ENCODE measurements around the gene NR1H3. TPM values are rescaled to one million over a fixed set of nuclear protein-coding genes. Genes with fewer than 3 reads are reported as not detected.
A peak's percentile ranks its signal among the peaks of the same experiment; 100 is the strongest.

NR1H3 gene
- total RNA-seq, 4 donors from 2014 or later: 95.8 to 152 (median 123) TPM

- Histone ChIP-seq H3K9me3 (no peaks in the 10 kb centered on the region), H3K36me3 (peaks cover 0 to 70% (median 0%) of the 10 kb centered on the region in 3 donors), H3K27ac (peak overlapping the region in 1 of 4 donors; percentile 27), H3K27me3 (no peaks in the 10 kb centered on the region), H3K4me1 (peaks cover 0 to 18% (median 6%) of the 10 kb centered on the region in 4 donors), H3K4me3 (no peak overlapping the region)
- no peak for DNase-seq
- TF ChIP-seq CTCF (IDR thresholded peaks at IDR 0.05) (no peak), POLR2A (IDR thresholded peaks at IDR 0.05) (no peak)
Measured at GRCh38 chr11:47244448-47245350, 13.1 kb upstream of the NR1H3 start.

GRCh38 chr11:47245611-47246357, 12.0 kb upstream of the NR1H3 start:
- Histone ChIP-seq H3K9me3 (no peaks in the 10 kb centered on the region), H3K27ac (peak overlapping the region in 1 of 4 donors; percentile 27), H3K36me3 (peaks cover 0 to 59% (median 0%) of the 10 kb centered on the region in 3 donors), H3K4me3 (no peak overlapping the region), H3K4me1 (peaks cover 0 to 21% (median 6%) of the 10 kb centered on the region in 4 donors), H3K27me3 (no peaks in the 10 kb centered on the region)
- no peak for TF ChIP-seq POLR2A (IDR thresholded peaks at IDR 0.05)
- no peak for TF ChIP-seq CTCF (IDR thresholded peaks at IDR 0.05)
- no peak for DNase-seq

GRCh38 chr11:47247502-47247901, 10.3 kb upstream of the NR1H3 start:
- no peak overlapping the region for H3K27ac ChIP-seq
- DNase-seq: no peak
- TF ChIP-seq CTCF (IDR thresholded peaks at IDR 0.05): no peak
- TF ChIP-seq POLR2A (IDR thresholded peaks at IDR 0.05): no peak
- no peaks in the 10 kb centered on the region for H3K9me3 ChIP-seq
- no peaks in the 10 kb centered on the region for H3K27me3 ChIP-seq
- H3K4me3 ChIP-seq: peak overlapping the region in 3 of 4 donors; percentile 78 to 86 (median 83)
- H3K36me3 ChIP-seq: peaks cover 0 to 42% (median 0%) of the 10 kb centered on the region in 3 donors
- H3K4me1 ChIP-seq: peaks cover 0 to 21% (median 6%) of the 10 kb centered on the region in 4 donors

- Histone ChIP-seq H3K9me3 (no peaks in the 10 kb centered on the region), H3K4me3 (peak overlapping the region; percentile 68 to 86 (median 80)), H3K27ac (peak overlapping the region; percentile 70 to 84 (median 82)), H3K36me3 (peaks cover 0 to 34% (median 0%) of the 10 kb centered on the region in 3 donors), H3K27me3 (no peaks in the 10 kb centered on the region), H3K4me1 (peaks cover 0 to 25% (median 6%) of the 10 kb centered on the region in 4 donors)
- TF ChIP-seq CTCF (IDR thresholded peaks at IDR 0.05): no peak
- no peak for TF ChIP-seq POLR2A (IDR thresholded peaks at IDR 0.05)
- no peak for DNase-seq
Measured at GRCh38 chr11:47248304-47248663, 9.5 kb upstream of the NR1H3 start.

- Histone ChIP-seq H3K9me3 (no peaks in the 10 kb centered on the region), H3K27me3 (no peaks in the 10 kb centered on the region), H3K36me3 (peaks cover 0 to 29% (median 0%) of the 10 kb centered on the region in 3 donors), H3K4me1 (peaks cover 0 to 30% (median 6%) of the 10 kb centered on the region in 4 donors), H3K27ac (peak within 1 kb of the TSS; percentile 70 to 84 (median 82)), H3K4me3 (peak within 1 kb of the TSS; percentile 68 to 86 (median 80))
- DNase-seq: peak; percentile 90 to 95 (median 93)
- TF ChIP-seq POLR2A (IDR thresholded peaks at IDR 0.05) (peak; percentile 47 to 54), CTCF (IDR thresholded peaks at IDR 0.05) (peak in 4 of 6 experiments; percentile 5 to 48 (median 29))
Measured at GRCh38 chr11:47248664-47249377, 9.0 kb upstream of the NR1H3 start, which contains the start of gene ACP2. Gene ACP2, minus strand, starts transcription at chr11:47248814. Its CDS starts 25 bp downstream, at chr11:47248789.

All from Peyer's patch (tissue), 4 donors.